Camera-type eye (tissue), 1 donor: ENCODE results near the gene ZNF101. TPM values are rescaled to one million over a fixed set of nuclear protein-coding genes. Genes with fewer than 3 reads are reported as not detected.

ENCODE experiments used
- total RNA-seq: library from RNA; depleted of rRNA; stranded (reverse); fragments of >200 nt; gene quantifications from one replicate; pipeline ENCODE4 v1.2.3, GENCODE V29; 2014

The ZNF101 gene
- 9.3 TPM for total RNA-seq

GRCh38 chr19:19668230-19669012 lies at the start of gene ZNF101:
ZNF101 (plus strand) TSS chr19:19668839; CDS start chr19:19668964, 125 bp downstream.

GRCh38 chr19:19627621-19628500 lies 40.8 kb upstream of the ZNF101 start, which contains the start of gene LPAR2:
LPAR2 (minus strand) TSS chr19:19628220; CDS start chr19:19627275, 945 bp downstream.

GRCh38 chr19:19643158-19644053 lies 25.2 kb upstream of the ZNF101 start, which contains the start of gene GMIP:
GMIP (minus strand) TSS chr19:19643657; CDS start chr19:19643529, 128 bp downstream.

GRCh38 chr19:19663256-19664120 lies 5.2 kb upstream of the ZNF101 start, which contains the start of gene ATP13A1:
ATP13A1 (minus strand) TSS chr19:19663676; CDS start chr19:19663666, 10 bp downstream.

GRCh38 chr19:19732579-19733501 lies 64.2 kb downstream of the ZNF101 start, which contains the start of gene ZNF14:
ZNF14 (minus strand) TSS chr19:19733112; CDS start chr19:19732958, 154 bp downstream.

Other genes starting within 250 kb of the ZNF101 start
- gene TSSK6, start 153.3 kb upstream of the ZNF101 start, total RNA-seq, result 2.4 TPM
- gene NDUFA13, start 152.6 kb upstream of the ZNF101 start, total RNA-seq, result 44.9 TPM
- 3.2 TPM for gene YJEFN3, start 139.9 kb upstream of the ZNF101 start, total RNA-seq
- gene CILP2, start 130.6 kb upstream of the ZNF101 start, total RNA-seq, result 3.7 TPM
- 8.6 TPM for gene PBX4, start 50.2 kb upstream of the ZNF101 start, total RNA-seq
- gene LPAR2, start 40.6 kb upstream of the ZNF101 start, total RNA-seq, result 15.4 TPM
- gene GMIP, start 25.2 kb upstream of the ZNF101 start, total RNA-seq, result 9.2 TPM
- gene ATP13A1, start 5.2 kb upstream of the ZNF101 start, total RNA-seq, result 80.7 TPM
- 30.3 TPM for gene ZNF14, start 64.3 kb downstream of the ZNF101 start, total RNA-seq
- 65.3 TPM for gene ZNF506, start 152.9 kb downstream of the ZNF101 start, total RNA-seq
- 56.9 TPM for gene ZNF253, start 197.0 kb downstream of the ZNF101 start, total RNA-seq
- 27.5 TPM for gene ZNF93, start 232.1 kb downstream of the ZNF101 start, total RNA-seq